Urothelium cell line (cell line): ENCODE measurements around the gene SIGLEC7.
"Not testable (repeated sequence)": the region's sequence is repeated elsewhere in the genome, so short reads cannot be mapped to it uniquely, and the experiment has no call there.

Source experiments
- DNase-seq: peaks from one replicate; pipeline ENCODE4 v3.0.0; 2011; ENCODE audit warnings: low spot score, mixed read lengths
- FAIRE-seq: peaks from 2 replicates; lab custom pipeline; 2011; peaks lifted over from hg19 to GRCh38; lab: Jason Lieb, UNC

The SIGLEC7 gene

DNA sequence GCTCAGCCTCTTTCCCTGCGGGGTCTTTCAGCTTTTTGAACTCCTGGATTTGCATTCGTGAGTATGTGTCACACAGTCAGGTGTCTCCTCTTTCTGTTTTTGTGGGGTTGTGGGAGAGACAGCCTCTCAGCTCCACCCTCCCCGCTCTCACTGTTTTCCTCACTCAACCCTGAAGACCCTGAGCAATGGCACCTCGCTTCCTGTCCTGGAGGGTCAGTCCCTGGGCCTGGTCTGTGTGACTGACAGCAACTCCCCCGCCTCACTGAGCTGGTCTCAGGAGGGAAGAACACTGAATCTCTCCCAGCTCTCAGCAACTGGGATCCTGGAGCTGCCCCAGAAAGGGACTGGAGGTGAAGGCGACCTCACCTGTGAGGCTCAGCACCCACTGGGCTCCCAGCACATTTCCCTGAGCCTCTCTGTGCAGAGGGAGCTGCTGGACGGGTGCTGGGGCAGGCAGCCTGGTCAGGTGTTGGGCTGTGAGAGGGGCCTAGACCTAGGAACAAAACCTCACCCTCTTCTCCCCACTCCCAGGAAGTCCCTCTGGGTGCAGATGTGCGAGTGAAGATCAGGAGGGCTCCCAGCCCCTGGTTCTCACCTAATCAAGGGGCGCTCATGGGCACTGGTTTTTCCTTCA is 4.2 kb upstream of the SIGLEC7 start:
- FAIRE-seq, result no peak
- no peak for DNase-seq

DNA sequence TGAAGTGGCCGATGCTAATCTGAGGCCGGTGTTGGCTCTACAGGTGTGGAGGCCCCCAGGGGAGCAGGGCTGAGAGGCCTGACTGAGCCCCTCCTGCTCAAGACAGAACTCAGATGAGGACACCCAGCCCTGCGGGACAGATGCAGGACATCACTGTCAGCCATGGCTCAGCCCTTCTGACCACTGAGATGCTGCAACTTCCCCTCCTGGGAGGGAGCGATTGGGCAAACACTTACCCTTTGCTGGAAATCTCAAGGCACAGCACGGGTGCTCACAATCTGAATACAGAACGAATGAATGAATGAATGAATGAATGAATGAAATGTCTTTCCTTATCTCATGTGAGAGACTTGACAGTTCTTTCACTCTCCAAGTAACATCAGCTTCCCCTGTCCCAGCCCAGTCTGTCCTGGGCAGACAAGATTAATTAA is 3.5 kb upstream of the SIGLEC7 start:
- FAIRE-seq (no peak), DNase-seq (no peak)

DNA sequence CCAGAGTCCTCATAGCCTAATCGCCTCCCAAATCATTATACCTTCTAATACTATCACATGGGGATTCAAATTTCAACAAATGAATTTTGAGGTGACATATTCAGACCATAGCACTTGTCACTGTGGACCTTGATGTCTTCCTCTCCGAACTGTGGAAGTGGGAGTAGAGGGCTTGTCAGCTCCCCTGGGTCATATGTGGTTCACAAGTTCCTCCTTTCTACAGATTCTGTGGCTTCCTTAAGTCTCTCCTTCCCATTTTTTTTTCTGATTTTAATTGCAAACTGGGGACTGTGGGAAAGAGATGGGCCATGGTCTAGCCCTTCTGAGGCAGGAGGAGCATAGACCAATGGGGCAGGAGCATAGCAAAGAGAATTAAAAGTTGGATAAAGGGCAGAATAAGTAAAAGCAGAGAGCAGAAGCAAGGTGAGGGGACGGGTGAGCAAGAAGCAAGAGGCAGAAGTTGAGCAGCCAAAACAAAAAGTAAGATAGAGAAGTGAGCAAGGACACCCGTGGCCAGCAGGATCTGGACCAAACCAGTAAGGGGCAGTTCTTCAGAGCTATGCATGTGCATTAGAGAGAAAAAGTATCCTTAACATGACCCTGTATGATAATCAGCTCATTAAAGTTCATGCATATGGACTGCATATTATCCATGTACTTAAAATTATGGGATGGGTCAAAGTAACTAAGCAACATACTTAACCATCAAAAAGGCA is 2.6 kb upstream of the SIGLEC7 start:
- DNase-seq (no peak), FAIRE-seq (no peak)

DNA sequence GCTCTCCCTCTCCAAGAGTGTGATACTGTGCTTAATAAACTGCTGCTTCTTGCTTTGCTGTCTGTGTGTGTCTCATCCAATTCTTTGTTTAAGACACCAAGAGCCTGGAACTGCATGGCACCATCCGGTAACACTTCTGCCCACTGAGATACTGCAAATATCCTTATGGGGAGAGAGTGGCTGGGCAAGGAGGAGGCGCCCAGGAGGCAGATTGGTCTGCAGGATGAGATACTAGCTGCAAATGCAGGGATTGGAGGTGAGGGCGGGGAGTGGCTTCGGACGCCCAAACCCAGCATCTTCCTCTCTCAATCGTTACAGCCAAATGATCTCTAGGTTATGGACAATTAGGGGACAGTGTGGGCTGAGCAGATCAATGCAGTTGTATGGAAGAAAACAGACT is 1.7 kb upstream of the SIGLEC7 start:
- no peak for FAIRE-seq

DNA sequence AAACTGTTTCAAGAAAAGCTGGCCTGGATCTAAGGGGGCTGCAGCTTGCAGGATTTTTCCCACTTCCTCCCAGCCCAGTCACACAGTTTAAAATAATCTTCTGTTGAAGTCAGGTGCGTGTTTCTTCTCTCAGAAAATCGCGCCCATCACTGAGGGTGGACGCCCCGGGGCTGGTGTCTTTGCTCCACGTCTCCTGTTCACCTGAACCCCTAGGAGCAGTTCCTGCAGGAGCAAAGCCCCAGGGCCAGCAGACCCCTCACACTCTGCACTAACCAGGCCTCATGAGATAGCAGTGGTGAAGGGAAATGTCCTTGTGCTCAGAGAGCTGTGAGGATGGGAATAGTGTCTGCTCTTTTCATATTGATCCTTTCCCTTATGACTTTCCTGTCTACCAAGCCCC is 920 bp upstream of the SIGLEC7 start:
- FAIRE-seq (no peak), DNase-seq (no peak)

More for the DNA sequence above, 1.7 kb upstream of the SIGLEC7 start:
- no peak for DNase-seq

DNA sequence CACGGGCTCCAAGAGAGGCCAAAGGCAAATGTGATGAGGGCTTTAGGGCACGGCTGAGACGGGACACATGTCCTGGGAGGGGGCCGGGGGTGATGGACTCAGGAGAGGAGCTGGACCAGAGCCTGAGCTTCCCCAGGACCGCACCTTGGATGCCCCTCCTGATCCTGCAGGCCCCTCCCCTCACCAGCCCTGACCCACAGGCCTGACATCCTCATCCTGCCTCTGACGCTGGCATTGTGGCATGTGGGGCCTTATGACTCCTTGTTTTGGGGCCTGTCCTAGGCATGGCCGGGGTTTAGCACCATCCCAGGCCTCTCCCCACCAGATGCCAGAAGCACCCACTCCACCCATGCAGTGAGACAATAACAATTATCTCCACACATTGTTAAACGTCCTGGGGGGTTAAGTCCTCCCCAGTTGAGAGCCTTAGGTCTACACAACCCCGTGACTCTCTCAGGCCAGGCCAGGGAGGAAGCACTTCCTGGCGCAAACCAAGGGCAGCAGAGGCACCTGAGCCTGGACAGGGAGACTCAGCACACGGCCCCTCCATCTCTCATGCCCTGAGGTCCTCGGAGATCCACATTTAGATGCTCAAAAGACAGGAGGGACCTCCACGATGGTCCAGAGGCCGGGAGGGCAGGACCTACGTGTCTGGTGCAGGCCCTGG is 841 bp downstream of the SIGLEC7 start:
- not testable (repeated sequence) for DNase-seq
- FAIRE-seq, result peak; percentile 52

DNA sequence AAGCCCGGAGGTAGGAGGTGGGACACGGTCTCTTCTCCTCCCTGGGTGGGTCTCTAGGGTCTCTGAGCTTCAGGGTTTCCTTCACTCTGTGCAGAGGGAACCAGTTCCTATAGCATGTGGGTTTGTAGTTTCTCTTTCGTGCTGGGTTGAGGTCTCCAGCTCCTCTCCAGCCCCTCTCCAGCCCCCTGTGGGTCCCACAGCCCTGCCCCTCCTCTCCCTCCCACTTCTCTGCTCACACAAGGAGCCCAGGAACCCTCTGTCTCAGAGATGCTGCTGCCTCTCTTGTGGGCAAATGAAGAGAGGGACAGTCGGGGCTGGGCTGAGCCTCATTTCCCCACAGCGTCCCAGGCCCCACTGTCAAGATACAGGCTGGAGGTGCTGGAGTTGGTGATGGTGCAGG is 1.4 kb downstream of the SIGLEC7 start:
- DNase-seq (no peak), FAIRE-seq (no peak)

DNA sequence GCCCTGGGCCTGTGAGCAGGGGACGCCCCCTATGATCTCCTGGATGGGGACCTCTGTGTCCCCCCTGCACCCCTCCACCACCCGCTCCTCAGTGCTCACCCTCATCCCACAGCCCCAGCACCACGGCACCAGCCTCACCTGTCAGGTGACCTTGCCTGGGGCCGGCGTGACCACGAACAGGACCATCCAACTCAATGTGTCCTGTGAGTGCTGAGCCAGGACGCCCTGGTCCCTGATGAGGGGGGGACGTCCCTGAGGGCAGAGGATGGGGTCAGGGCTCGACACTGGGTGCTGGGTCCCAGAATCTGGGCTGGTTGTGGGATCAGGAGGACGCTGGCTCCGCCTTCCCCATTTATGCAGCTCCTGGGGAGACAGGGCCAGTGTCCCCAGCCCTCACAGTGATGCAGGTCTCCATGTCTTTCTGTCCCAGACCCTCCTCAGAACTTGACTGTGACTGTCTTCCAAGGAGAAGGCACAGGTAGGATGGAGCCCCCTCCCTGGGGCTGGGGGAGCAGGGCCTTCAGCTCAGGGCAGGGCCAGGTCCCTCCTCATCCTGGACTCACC is 2.5 kb downstream of the SIGLEC7 start:
- no peak for FAIRE-seq

DNA sequence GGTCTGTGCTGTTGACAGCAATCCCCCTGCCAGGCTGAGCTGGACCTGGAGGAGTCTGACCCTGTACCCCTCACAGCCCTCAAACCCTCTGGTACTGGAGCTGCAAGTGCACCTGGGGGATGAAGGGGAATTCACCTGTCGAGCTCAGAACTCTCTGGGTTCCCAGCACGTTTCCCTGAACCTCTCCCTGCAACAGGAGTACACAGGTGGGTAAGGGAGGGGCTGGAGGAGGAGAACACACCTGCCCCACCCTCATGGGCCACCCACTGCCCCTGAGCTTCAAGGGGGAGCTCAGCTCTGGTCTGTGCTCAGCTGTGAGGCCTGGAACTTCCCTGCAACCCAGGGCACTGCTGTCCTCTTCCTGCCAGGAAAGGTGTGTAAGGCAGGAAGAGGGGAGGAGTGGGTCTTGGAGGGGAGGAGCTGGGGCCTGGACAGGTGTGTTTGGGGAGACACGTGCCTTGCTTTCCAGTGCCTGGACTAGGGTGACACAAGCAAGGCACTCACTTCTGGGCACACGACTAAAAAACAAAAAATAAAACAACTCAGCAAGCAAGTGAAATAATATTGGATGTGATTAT is 3.9 kb downstream of the SIGLEC7 start:
- DNase-seq (no peak), FAIRE-seq (no peak)

More for the DNA sequence above, 2.5 kb downstream of the SIGLEC7 start:
- no peak for DNase-seq

DNA sequence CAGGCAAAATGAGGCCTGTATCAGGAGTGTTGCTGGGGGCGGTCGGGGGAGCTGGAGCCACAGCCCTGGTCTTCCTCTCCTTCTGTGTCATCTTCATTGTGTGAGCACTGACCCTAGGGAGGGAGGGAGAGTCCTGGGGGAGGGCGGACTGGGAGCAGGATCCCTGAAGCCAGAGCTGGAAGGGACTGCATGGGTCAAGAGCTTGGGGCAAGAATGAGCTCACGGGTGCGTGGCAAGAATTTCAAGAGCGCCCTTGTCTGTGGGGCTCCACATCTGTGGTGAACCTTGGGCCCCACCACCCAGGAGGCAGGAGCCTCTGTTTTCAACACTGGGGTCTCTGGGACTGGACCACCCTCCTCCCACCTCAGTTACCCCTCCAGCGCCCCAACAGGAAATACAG is 4.7 kb downstream of the SIGLEC7 start:
- DNase-seq, result no peak
- FAIRE-seq, result no peak

DNA sequence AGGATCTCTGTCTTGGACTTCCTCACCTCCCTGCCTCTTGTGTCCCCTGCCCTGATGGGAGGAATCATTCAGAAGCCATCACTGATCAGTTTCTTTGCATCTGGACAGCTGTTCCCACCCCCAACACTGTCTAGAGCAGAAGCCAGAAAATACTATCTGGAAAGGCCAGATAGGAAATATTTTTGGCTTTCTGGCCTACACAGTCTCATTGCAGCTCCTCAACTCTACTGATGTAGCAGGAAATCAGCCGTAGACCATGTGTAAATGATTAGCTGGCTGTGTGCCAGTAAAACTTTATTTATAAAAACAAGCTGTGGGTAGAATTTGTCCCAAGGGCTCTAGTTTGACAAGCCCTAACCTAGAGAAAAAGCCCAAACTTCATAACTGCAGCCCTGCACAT is 5.6 kb downstream of the SIGLEC7 start:
- FAIRE-seq (no peak), DNase-seq (no peak)

DNA sequence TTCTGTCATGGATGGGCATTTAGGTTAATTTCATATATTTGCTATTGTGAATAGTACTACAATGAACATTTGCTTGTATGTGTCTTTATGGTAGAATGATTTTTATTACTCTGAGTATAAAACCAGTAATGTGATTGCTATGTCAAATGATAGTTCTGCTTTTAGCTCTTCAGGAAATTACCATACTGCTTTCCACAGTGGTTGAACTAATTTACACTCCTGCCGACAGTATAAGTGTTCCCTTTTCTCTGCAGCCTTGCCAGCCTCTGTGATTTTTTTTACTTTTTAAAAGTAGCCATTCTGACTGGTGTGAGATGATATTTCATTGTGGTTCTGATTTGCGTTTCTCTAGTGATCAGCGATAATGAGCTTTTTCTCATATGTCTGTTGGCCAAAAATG is 6.5 kb downstream of the SIGLEC7 start:
- DNase-seq (no peak), FAIRE-seq (no peak)

DNA sequence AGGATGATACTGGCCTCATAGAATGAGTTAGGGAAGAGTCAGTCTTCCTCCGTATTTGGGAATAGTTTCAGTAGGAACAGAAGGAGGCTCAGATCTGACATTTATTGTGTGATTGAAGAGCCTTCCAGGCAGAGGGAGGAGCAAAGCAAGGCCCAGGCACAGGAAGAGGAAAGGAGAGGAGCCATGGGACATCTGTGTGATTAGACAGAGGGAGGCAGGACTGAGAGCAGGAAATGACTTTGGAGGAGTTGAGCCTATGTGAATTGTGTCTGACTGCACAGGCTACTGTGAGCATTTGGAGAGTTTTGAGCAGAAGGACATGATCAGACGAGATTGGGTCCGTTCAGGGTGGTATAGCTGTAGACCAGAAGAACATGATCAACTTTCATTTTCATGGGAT is 8.5 kb downstream of the SIGLEC7 start:
- FAIRE-seq, result no peak
- DNase-seq, result no peak

DNA sequence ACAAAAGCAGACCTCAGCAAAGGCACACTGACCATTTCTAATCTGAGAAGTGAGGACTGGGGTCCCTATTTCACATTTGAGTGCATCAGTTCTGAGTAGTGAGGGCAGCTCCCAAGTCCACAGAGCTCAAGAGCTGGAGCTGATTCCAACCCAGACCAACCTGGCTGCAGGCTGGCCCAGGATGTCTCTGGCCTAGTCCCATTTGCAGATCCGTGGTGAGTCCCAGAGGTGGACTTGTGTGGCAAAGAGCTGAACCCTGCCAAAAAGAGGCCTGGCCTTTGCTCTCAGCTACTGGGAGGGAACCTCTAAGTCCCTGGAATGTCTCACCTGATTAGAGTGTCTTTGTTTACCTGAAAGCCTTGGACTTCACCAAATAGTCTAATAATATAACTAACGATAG is 14.6 kb downstream of the SIGLEC7 start:
- FAIRE-seq (no peak), DNase-seq (no peak)

DNA sequence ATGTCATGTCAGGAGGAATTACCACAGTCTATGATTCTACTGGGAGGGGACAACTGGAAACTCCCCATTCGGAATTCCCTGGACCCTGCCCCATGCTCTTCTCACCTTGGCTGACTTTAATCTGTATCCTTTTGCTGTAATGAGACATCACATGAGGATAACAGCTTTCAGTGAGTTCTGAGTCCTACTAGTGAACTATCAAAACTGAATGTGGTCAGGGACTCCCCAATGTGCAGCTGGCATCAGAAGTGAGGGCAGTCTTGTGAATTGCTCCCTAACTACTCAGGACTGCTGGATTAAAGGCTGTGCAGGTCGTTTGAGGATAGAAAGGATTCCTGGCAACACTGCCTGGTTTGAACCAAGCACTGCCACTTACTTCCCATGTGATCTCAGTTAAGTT is 15.2 kb downstream of the SIGLEC7 start:
- FAIRE-seq (no peak), DNase-seq (no peak)

DNA sequence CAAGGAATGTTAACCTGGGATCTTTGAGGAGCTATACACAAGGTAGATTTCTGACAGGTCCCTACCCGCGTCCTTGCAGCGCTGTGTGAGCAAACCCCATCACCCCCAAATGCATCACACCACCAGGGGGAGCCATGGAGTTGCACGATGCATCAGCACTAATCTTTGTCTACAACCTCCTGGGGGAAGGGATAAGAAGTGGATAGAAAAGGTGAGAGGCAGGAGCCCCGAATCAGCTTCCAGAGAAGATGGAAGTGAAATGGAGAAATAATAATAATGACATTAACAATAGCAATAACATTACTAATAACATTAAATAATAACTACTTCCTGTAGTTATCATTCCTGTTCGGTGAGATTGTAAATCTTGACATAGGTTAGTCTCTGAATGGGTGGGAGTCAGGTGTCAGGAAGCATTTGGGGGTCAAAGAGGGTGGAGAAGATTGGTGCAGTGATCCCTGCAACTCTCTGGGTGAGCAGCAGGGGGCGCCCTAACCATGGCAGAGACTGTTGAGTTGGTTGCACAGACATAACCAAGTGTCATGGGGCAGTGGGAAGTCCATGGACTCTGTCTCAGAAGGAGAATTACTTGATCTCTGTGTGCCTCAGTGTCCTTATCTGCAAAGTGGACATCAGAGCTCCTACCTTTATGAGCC is 16.5 kb downstream of the SIGLEC7 start:
- DNase-seq (peak; percentile 50), FAIRE-seq (no peak)

DNA sequence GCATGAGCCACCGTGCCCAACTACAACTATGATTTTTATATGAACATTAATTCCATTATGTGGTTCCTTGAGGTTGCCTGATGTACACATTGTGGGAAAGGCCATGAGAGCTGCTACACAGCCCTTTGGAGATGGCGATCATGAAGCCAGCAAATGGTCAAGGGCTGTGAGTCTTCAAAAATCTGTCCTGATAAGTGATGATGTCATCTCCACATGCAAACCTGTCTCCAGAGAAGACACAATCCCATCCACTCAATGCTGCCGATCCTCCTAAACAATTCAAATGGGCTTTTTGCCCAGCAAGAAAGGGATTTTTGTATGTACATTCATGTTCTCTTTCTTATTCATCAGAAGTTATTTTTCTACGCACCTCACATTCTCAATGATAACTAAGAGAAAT is 17.6 kb downstream of the SIGLEC7 start:
- FAIRE-seq, result no peak
- no peak for DNase-seq

DNA sequence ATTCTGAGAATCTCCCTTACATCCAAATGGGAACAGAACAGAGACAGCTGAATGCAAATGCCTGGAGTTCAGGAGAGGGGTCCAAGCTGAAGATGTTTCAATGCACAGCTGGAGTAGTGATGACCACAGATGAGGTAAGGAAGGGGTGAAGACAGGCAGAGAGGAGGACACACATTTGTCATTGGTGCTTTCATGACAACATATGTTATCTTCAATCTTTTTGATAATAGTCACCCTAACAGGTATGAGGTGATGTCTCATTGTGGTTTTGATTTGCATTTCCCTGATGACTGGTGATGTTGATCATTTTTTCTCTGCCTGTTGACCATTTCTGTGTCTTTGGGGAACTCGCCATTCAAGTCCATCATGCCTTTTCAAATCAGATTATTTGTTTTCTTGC is 19.2 kb downstream of the SIGLEC7 start:
- FAIRE-seq, result no peak
- no peak for DNase-seq

DNA sequence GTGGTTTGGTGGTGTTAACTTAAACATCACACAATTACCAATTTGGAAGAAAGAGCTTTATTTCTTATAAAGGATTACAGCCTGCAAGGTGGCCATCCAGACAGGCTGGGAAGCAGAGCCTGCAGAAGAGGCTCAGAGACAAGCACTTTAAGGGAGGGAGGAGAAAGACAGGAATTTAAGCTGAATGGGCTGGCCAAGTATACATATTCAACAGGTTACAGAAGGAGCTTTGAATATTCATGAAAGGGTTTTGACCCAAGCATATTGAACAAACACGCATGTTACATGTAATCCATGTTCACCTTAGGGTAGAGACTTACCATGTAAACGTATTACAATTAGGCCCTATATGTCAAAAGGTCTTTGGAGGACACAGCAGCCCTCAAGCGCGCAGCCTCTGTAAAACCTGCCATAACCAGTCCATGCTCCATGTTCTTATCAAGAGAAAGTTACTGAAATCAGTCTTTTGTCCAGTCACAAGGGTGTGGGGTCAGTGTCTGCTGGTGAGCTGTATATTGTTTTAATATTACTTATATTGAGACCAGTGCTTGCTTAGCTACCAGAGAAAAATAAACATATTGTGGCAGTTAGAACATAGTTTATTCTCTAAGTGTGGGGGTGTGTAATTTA is 19.9 kb downstream of the SIGLEC7 start:
- DNase-seq (no peak), FAIRE-seq (no peak)

DNA sequence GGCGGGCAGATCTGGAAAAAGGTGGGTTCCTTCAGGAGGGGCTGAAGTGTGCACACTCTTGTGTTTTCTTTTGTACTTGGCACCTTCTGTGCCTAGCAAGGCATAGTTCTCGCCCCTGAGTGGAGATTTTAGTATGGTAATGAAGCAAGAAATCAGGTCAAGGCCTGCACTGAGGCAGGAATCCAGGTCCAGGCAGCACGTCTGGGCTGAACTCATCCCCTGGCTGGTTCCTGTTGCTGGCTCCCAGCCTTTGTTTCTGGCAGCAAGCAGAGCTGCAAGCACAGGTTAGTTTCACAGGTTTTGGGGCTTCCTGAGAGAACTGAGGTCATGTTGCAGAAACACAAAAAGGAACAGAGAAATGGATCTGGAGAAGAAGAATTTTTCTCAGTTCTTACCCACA is 21.2 kb downstream of the SIGLEC7 start:
- no peak for FAIRE-seq

DNA sequence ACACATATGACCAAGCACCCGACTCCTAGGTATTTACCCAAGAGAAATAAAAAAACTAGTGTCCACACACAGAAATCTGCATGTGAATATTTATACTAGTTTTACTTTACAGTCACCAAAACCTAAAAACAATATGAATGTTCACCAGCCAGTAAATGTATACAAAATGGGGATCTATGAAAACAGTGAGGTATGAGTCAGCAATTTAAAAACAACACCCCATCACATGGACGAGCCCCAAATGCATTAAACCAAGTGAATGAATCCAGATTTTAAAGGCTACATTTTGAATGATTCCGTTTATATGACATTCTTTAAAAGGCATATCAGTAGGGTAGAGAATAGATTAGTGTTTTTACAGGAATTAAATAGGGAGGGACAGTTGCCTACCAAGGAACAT is 22.1 kb downstream of the SIGLEC7 start:
- no peak for FAIRE-seq
- DNase-seq, result no peak

More for the DNA sequence above, 21.2 kb downstream of the SIGLEC7 start:
- no peak for DNase-seq
